ENCODE measurements around the gene HLA-DPB1. TPM values are rescaled to one million over a fixed set of nuclear protein-coding genes. Genes with fewer than 3 reads are reported as not detected.

Gene HLA-DPB1
- total RNA-seq, 1 experiment from 2014 or later, result 2.7 TPM

GRCh38 chr6:33071569-33071968, 4.2 kb upstream of the HLA-DPB1 start:
- Histone ChIP-seq H3K36me3 (ENCODE audit: insufficient read depth, low read length, poor library complexity, severe bottlenecking) (no peaks in the 10 kb centered on the region), H3K4me3 (ENCODE audit: low read depth, low read length, poor library complexity, severe bottlenecking) (no peak overlapping the region), H3K27ac (ENCODE audit: low read depth, low read length, poor library complexity, severe bottlenecking) (no peak overlapping the region), H3K27me3 (replicated peaks; ENCODE audit: insufficient read depth, low read depth, low read length, poor library complexity) (peaks cover 16% of the 10 kb centered on the region), H3K9me3 (ENCODE audit: low read depth, low read length, poor library complexity, severe bottlenecking) (no peaks in the 10 kb centered on the region), H3K4me1 (ENCODE audit: insufficient read depth, low read length, poor library complexity, severe bottlenecking) (no peaks in the 10 kb centered on the region)
- ChIA-PET POLR2A (ENCODE audit: low non-redundant PET) (no interaction called here), CTCF (no interaction called here)
- intact Hi-C loops (cut with micrococcal nuclease; ENCODE audit: unreplicated experiment), result loop anchor here (10.0 kb wide), 1 partner anchor 47 kb away; no protein-coding TSS in a partner anchor
- no TSS peak for BruUV-seq (replicated peaks)
- TF ChIP-seq EZH2 (IDR thresholded peaks at IDR 0.05; ENCODE audit: borderline replicate concordance, low read depth, low read length, poor library complexity, severe bottlenecking) (no peak), CTCF (conservative IDR thresholded peaks at IDR 0.05; ENCODE audit: low read depth, low read length) (no peak)
- no peak for DNase-seq (ENCODE audit: low spot score)

- H3K4me3 ChIP-seq (ENCODE audit: low read depth, low read length, poor library complexity, severe bottlenecking), result no peak overlapping the region
- no peaks in the 10 kb centered on the region for H3K9me3 ChIP-seq (ENCODE audit: low read depth, low read length, poor library complexity, severe bottlenecking)
- peaks cover 16% of the 10 kb centered on the region for H3K27me3 ChIP-seq (replicated peaks; ENCODE audit: insufficient read depth, low read depth, low read length, poor library complexity)
- H3K36me3 ChIP-seq (ENCODE audit: insufficient read depth, low read length, poor library complexity, severe bottlenecking), result no peaks in the 10 kb centered on the region
- intact Hi-C loops (cut with micrococcal nuclease; ENCODE audit: unreplicated experiment), result loop anchor here (10.0 kb wide), 1 partner anchor 48 kb away; no protein-coding TSS in a partner anchor
- ChIA-PET CTCF (interaction anchor here (0.6 kb wide), 1 partner anchor 395 kb away, joined by 6 read pairs; no protein-coding TSS in a partner anchor), POLR2A (ENCODE audit: low non-redundant PET) (no interaction called here)
- no peak overlapping the region for H3K27ac ChIP-seq (ENCODE audit: low read depth, low read length, poor library complexity, severe bottlenecking)
- TF ChIP-seq CTCF (conservative IDR thresholded peaks at IDR 0.05; ENCODE audit: low read depth, low read length) (no peak), EZH2 (IDR thresholded peaks at IDR 0.05; ENCODE audit: borderline replicate concordance, low read depth, low read length, poor library complexity, severe bottlenecking) (no peak)
- no peak for DNase-seq (ENCODE audit: low spot score)
- H3K4me1 ChIP-seq (ENCODE audit: insufficient read depth, low read length, poor library complexity, severe bottlenecking), result no peaks in the 10 kb centered on the region
- no TSS peak for BruUV-seq (replicated peaks)
Measured at GRCh38 chr6:33072508-33073100, 3.2 kb upstream of the HLA-DPB1 start.

GRCh38 chr6:33073431-33073871, 2.3 kb upstream of the HLA-DPB1 start, which contains the start of gene HLA-DPA1:
Gene HLA-DPA1, minus strand, starts transcription at chr6:33073649.
- no TSS peak for BruUV-seq (replicated peaks)
- Histone ChIP-seq H3K4me1 (ENCODE audit: insufficient read depth, low read length, poor library complexity, severe bottlenecking) (no peaks in the 10 kb centered on the region), H3K27ac (ENCODE audit: low read depth, low read length, poor library complexity, severe bottlenecking) (no peak within 1 kb of the TSS), H3K4me3 (ENCODE audit: low read depth, low read length, poor library complexity, severe bottlenecking) (no peak within 1 kb of the TSS), H3K27me3 (replicated peaks; ENCODE audit: insufficient read depth, low read depth, low read length, poor library complexity) (peaks cover 16% of the 10 kb centered on the region), H3K9me3 (ENCODE audit: low read depth, low read length, poor library complexity, severe bottlenecking) (no peaks in the 10 kb centered on the region), H3K36me3 (ENCODE audit: insufficient read depth, low read length, poor library complexity, severe bottlenecking) (no peaks in the 10 kb centered on the region)
- TF ChIP-seq CTCF (conservative IDR thresholded peaks at IDR 0.05; ENCODE audit: low read depth, low read length) (no peak), EZH2 (IDR thresholded peaks at IDR 0.05; ENCODE audit: borderline replicate concordance, low read depth, low read length, poor library complexity, severe bottlenecking) (no peak)
- POLR2A ChIA-PET (ENCODE audit: low non-redundant PET), result no interaction called here
- no peak for DNase-seq (ENCODE audit: low spot score)
- CTCF ChIA-PET, result no interaction called here
- intact Hi-C loops (cut with micrococcal nuclease; ENCODE audit: unreplicated experiment), result loop anchor here (10.0 kb wide), 1 partner anchor 49 kb away; no protein-coding TSS in a partner anchor
